Caco-2 (cell line): ENCODE results near the gene CTU1. TPM values are rescaled to one million over a fixed set of nuclear protein-coding genes. Genes with fewer than 3 reads are reported as not detected.

ENCODE experiments used
- BruUV-seq: library from RNA; stranded (reverse); fragments of 400-500 nt; replicated peaks from 2 replicates; lab custom pipeline; 2021; lab: Mats Ljungman, UMichigan
- CTCF ChIA-PET: fragments of 300-600 bp; sonication (Branson Sonifier 250); formaldehyde crosslinking; loops from one replicate; lab custom pipeline; 2022; ENCODE audit warnings: antibody characterized with exemption; lab: Charles Lee
- POLR2A ChIA-PET: fragments of 300-600 bp; sonication (Branson Sonifier 250); formaldehyde crosslinking; loops from one replicate; lab custom pipeline; 2022; ENCODE audit warnings: antibody characterized with exemption; lab: Charles Lee
- DNase-seq, 2 experiments: peaks; one replicate each; pipeline versions ENCODE4 v3.0.0 to v3.0.0-alpha.2; 2020 to 2022
- H3K27me3 ChIP-seq: replicated peaks from 2 replicates; pipeline ENCODE4 v1.6.0; 2011; ENCODE audit warnings: low read length; ENCODE audit not compliant: control insufficient read depth, insufficient read depth
- H3K36me3 ChIP-seq: 2 replicates; pipeline ENCODE4 v1.5.1; 2011; ENCODE audit warnings: low read length; ENCODE audit not compliant: control insufficient read depth, insufficient read depth
- H3K4me1 ChIP-seq: fragments of 250-450 bp; sonication (Bioruptor Pico); 2 replicates; pipeline ENCODE4 v1.5.1; 2020; ENCODE audit warnings: mild to moderate bottlenecking
- H3K4me3 ChIP-seq: 2 replicates; pipeline ENCODE4 v1.5.1; 2011; ENCODE audit warnings: low read depth, mild to moderate bottlenecking, control low read depth, low read length
- H3K9me3 ChIP-seq: fragments of 250-450 bp; sonication (Bioruptor Pico); 2 replicates; pipeline ENCODE4 v1.5.1; 2020; ENCODE audit warnings: mild to moderate bottlenecking, moderate library complexity
- H3K27ac Mint-ChIP-seq: one replicate; pipeline ENCODE4 v1.8.0; 2022; ENCODE audit warnings: mixed read lengths; ENCODE audit not compliant: unreplicated experiment
- H3K27me3 Mint-ChIP-seq: one replicate; pipeline ENCODE4 v1.8.0; 2022; ENCODE audit warnings: mixed read lengths; ENCODE audit not compliant: insufficient read depth, unreplicated experiment
- H3K36me3 Mint-ChIP-seq: one replicate; pipeline ENCODE4 v1.8.0; 2022; ENCODE audit warnings: mild to moderate bottlenecking, mixed read lengths; ENCODE audit not compliant: insufficient read depth, unreplicated experiment
- H3K4me1 Mint-ChIP-seq: one replicate; pipeline ENCODE4 v1.8.0; 2022; ENCODE audit warnings: low read depth, mixed read lengths; ENCODE audit not compliant: unreplicated experiment
- H3K4me3 Mint-ChIP-seq: one replicate; pipeline ENCODE4 v1.8.0; 2022; ENCODE audit warnings: mild to moderate bottlenecking, moderate library complexity, mixed read lengths; ENCODE audit not compliant: unreplicated experiment
- H3K9me3 Mint-ChIP-seq: one replicate; pipeline ENCODE4 v1.8.0; 2022; ENCODE audit warnings: mixed read lengths; ENCODE audit not compliant: unreplicated experiment
- intact Hi-C: fragments of 100-400 bp; cut with micrococcal nuclease; formaldehyde crosslinking; loops from one replicate; pipeline ENCODE4 v1.10.0; 2022; ENCODE audit not compliant: unreplicated experiment
- total RNA-seq: library from RNA; stranded (reverse); gene quantifications from 2 replicates; pipeline ENCODE4 v1.2.3, GENCODE V29; 2022
- TF ChIP-seq, protein P1 (sequence below), 2 experiments: fragments of 200-600 bp in 1 of 2; IDR thresholded peaks; 1 replicate in 1 of 2; 2 replicates in 1 of 2; pipeline versions ENCODE4 v1.5.1 to v1.8.0; 2011 to 2022; ENCODE audit warnings: antibody characterized with exemption in 1 of 2, control low read depth in 1 of 2, inconsistent platforms in 1 of 2, low read depth in 1 of 2, low read length in 1 of 2, mild to moderate bottlenecking in 1 of 2, moderate library complexity in 1 of 2; ENCODE audit not compliant: insufficient read depth in 1 of 2, severe bottlenecking in 1 of 2, unreplicated experiment in 1 of 2

CTU1 gene
- total RNA-seq, 1 experiment from 2014 or later, result 8.1 TPM

GRCh38 chr19:51123381-51123800 lies 15.2 kb upstream of the CTU1 start:
- no peak overlapping the region for H3K4me3 ChIP-seq
- no peaks in the 10 kb centered on the region for H3K36me3 ChIP-seq
- ChIA-PET CTCF (no interaction called here), POLR2A (no interaction called here)
- H3K36me3 Mint-ChIP-seq, result no peaks in the 10 kb centered on the region
- TF ChIP-seq, protein P1, sequence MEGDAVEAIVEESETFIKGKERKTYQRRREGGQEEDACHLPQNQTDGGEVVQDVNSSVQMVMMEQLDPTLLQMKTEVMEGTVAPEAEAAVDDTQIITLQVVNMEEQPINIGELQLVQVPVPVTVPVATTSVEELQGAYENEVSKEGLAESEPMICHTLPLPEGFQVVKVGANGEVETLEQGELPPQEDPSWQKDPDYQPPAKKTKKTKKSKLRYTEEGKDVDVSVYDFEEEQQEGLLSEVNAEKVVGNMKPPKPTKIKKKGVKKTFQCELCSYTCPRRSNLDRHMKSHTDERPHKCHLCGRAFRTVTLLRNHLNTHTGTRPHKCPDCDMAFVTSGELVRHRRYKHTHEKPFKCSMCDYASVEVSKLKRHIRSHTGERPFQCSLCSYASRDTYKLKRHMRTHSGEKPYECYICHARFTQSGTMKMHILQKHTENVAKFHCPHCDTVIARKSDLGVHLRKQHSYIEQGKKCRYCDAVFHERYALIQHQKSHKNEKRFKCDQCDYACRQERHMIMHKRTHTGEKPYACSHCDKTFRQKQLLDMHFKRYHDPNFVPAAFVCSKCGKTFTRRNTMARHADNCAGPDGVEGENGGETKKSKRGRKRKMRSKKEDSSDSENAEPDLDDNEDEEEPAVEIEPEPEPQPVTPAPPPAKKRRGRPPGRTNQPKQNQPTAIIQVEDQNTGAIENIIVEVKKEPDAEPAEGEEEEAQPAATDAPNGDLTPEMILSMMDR (IDR thresholded peaks at IDR 0.05; ENCODE audit: insufficient read depth in 1 of 2, low read depth in 1 of 2, low read length in 1 of 2, severe bottlenecking in 1 of 2, unreplicated experiment in 1 of 2), result no peak
- H3K27me3 Mint-ChIP-seq, result peaks cover 8% of the 10 kb centered on the region
- no peaks in the 10 kb centered on the region for H3K9me3 Mint-ChIP-seq
- no peak for DNase-seq
- H3K4me1 ChIP-seq, result no peaks in the 10 kb centered on the region
- H3K4me1 Mint-ChIP-seq, result peaks cover 1% of the 10 kb centered on the region
- no peaks in the 10 kb centered on the region for H3K27me3 ChIP-seq
- intact Hi-C loops, result no loop called here
- no peak overlapping the region for H3K27ac Mint-ChIP-seq
- no peaks in the 10 kb centered on the region for H3K9me3 ChIP-seq
- no TSS peak for BruUV-seq
- no peak overlapping the region for H3K4me3 Mint-ChIP-seq

- intact Hi-C loops, result no loop called here
- no peak overlapping the region for H3K27ac Mint-ChIP-seq
- CTCF ChIA-PET, result no interaction called here
Observed at GRCh38 chr19:51122112-51122981, 14.1 kb upstream of the CTU1 start.

GRCh38 chr19:51121257-51121656 lies 13.0 kb upstream of the CTU1 start:
- Mint-ChIP-seq H3K4me1 (no peaks in the 10 kb centered on the region), H3K27ac (no peak overlapping the region), H3K4me3 (no peak overlapping the region), H3K36me3 (no peaks in the 10 kb centered on the region), H3K27me3 (peaks cover 8% of the 10 kb centered on the region), H3K9me3 (no peaks in the 10 kb centered on the region)
- POLR2A ChIA-PET, result no interaction called here
- no peaks in the 10 kb centered on the region for H3K27me3 ChIP-seq
- CTCF ChIA-PET, result no interaction called here
- TF ChIP-seq, protein P1 (IDR thresholded peaks at IDR 0.05; ENCODE audit: insufficient read depth in 1 of 2, low read depth in 1 of 2, low read length in 1 of 2, severe bottlenecking in 1 of 2, unreplicated experiment in 1 of 2), result no peak
- no peak for DNase-seq
- intact Hi-C loops, result no loop called here
- H3K9me3 ChIP-seq, result no peaks in the 10 kb centered on the region
- no peaks in the 10 kb centered on the region for H3K36me3 ChIP-seq
- no peaks in the 10 kb centered on the region for H3K4me1 ChIP-seq
- BruUV-seq, result no TSS peak
- no peak overlapping the region for H3K4me3 ChIP-seq

More at GRCh38 chr19:51122112-51122981, 14.1 kb upstream of the CTU1 start:
- Mint-ChIP-seq H3K36me3 (no peaks in the 10 kb centered on the region), H3K4me1 (no peaks in the 10 kb centered on the region), H3K9me3 (no peaks in the 10 kb centered on the region), H3K4me3 (no peak overlapping the region), H3K27me3 (peaks cover 8% of the 10 kb centered on the region)
- POLR2A ChIA-PET, result no interaction called here
- no peaks in the 10 kb centered on the region for H3K4me1 ChIP-seq
- H3K9me3 ChIP-seq, result no peaks in the 10 kb centered on the region
- no peaks in the 10 kb centered on the region for H3K36me3 ChIP-seq
- TF ChIP-seq, protein P1 (IDR thresholded peaks at IDR 0.05; ENCODE audit: insufficient read depth in 1 of 2, low read depth in 1 of 2, low read length in 1 of 2, severe bottlenecking in 1 of 2, unreplicated experiment in 1 of 2), result no peak
- no peak overlapping the region for H3K4me3 ChIP-seq
- no peaks in the 10 kb centered on the region for H3K27me3 ChIP-seq
- BruUV-seq, result no TSS peak
- DNase-seq, result no peak
